GM21528 (cell line): ENCODE data around the gene CCDC171.

Experiments
- ATAC-seq: cut with Tn5 transposase; IDR thresholded peaks from one replicate; pipeline ENCODE4 v1.9.1; 2021; ENCODE audit warnings: mild to moderate bottlenecking, moderate library complexity; ENCODE audit not compliant: unreplicated experiment, low FRiP score

The CCDC171 gene

GRCh38 chr9:15967068-15967467 lies 414.2 kb downstream of the CCDC171 start:
- ATAC-seq: no peak

- no peak for ATAC-seq
Observed at GRCh38 chr9:15972760-15973159, 419.9 kb downstream of the CCDC171 start.

DNA sequence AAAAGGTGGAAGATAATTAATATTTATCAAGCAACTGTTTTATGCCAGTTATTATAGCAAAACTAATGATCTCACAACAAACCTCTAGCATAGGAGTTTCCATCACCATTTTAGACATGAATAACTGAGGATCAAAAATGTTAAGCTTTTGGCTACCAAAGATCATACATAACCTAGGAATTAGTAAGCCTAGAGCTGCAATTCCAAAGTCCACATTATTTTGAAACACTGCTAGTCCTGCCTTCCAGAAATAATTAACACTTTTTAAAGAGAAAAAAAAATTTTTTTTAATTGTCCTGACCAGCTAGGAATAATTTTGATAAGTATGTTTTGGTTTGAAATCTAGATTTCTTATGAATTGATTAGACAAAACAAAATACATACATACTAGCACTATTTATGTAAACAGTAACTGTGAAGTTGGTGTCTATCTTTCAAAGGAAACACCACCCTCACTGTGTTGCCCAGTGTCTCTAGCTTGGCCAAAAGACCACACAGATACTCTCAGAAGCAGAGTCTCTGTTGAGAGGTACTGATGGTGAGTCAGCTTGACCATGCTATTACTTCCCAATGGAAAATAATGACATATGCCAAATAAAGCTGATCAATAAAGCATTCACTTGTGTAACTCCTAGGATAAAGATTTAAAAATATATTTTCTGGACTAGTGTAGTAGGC lies 422.4 kb downstream of the CCDC171 start:
- no peak for ATAC-seq

DNA sequence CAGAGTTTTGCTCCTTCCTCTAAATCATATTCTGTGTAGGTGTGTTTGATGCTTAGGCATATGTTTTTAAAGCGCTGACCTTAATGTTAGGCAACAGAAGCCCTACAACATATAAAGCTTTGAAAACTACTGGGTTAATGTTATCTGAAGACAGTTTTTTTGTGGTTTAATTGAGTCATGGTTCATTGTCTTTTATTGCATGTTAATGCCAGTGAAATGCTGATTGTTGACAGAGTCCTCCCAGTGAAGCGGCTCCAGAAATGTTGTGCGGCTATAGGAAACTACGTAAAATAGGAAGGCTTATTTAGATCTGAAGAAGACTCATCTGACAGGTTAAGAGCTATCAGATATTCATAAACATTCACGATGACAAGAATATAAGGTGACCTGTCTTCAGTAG lies 424.6 kb downstream of the CCDC171 start:
- ATAC-seq: no peak

DNA sequence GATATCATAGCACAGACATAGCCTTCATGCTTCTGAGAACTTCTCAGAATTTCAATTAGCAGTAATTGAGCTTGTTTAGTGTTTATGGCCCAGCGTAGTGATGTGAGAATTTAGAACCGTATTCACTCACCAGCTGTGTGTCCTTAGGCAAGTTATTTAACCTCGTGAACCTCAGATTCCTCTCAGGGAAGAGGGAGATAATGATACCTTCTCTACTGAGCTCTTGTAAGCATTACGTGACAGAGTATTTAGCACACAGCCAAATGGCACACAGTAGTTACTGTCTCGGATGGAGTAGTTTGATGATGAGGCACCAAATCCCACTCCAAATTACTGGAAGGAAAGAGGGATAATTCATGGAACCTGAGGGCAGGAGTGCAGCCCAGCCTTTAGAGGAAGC lies 429.3 kb downstream of the CCDC171 start:
- no peak for ATAC-seq

- ATAC-seq: no peak
Observed at GRCh38 chr9:15999422-16000339, 446.8 kb downstream of the CCDC171 start.

- ATAC-seq: no peak
Observed at GRCh38 chr9:16000811-16001210, 448.0 kb downstream of the CCDC171 start.

GRCh38 chr9:16001856-16002255 lies 449.0 kb downstream of the CCDC171 start:
- ATAC-seq: no peak

GRCh38 chr9:16002816-16003215 lies 450.0 kb downstream of the CCDC171 start:
- ATAC-seq: no peak

DNA sequence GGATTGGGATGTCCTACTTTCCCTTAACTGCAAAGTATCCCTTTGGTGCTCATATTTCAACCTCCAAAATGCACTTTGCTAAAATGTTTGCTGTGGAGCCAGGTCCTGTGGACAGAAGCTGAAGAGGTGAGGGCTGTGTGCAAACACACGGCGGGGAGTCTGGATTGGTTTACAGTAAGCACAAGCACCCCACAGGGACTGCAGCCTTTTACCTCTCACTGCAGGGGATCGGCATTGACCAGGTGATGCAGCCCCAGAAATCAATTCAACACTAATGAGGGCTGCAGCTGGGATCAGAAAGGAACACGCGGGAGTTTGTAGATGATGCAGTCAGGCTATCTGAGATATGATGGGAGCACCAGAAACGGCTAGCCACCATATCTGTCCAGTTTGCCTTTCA lies 450.9 kb downstream of the CCDC171 start:
- no peak for ATAC-seq

DNA sequence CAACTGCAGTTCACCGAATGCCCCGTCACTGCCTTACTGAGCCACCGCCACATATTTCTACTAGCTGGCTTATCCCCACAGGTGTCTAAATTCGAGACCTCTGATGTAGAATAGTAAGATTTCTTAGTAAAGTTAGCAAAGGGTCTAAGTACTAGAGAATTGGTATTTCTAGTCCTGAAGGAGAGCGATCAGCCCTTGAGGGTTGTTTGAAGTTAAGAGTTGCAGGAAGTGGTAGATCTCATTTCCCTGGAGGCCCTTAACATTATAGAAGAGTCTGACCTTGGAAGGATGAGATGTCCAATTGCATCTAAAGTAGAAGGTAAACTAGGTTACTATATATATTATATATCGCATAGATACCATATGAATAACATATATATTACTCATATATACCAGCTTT lies 451.8 kb downstream of the CCDC171 start:
- no peak for ATAC-seq

DNA sequence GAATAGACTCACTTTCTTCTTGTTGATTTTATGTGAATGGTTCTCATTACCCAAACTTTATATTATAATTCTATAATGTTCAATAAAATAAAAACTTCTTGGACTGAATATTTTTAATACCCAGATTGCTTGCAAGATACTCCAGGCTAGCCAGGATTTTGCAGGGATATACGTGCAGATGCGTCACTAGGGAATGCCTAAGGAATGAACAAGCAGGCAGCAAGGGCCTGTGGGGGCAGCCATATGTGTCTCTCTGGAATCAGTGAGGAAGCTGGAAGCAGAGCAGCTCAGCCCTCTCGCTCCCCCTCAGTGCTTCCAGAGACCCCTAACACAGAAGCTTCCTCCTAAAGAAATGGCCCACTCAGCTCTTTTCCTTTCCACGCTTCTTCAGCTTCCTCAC lies 457.4 kb downstream of the CCDC171 start:
- ATAC-seq: no peak

DNA sequence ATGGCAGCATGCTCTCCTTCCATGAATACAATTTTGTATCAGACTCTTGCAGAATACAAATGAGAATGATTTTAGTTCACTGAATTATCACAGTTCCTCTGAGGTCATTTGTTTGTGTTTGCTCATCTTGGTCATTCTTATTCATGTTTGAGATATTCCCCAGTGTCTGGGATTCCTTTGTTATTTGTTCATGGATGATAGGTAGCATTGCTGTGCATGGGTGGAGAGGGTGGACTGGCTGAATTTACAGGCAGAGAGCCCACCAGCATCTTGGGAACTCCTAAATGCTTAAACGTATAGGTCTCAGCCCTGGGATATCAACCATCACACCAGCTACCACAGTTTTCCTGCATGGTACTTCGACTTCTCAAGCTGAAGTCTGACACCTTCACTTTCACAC lies 459.8 kb downstream of the CCDC171 start:
- no peak for ATAC-seq

DNA sequence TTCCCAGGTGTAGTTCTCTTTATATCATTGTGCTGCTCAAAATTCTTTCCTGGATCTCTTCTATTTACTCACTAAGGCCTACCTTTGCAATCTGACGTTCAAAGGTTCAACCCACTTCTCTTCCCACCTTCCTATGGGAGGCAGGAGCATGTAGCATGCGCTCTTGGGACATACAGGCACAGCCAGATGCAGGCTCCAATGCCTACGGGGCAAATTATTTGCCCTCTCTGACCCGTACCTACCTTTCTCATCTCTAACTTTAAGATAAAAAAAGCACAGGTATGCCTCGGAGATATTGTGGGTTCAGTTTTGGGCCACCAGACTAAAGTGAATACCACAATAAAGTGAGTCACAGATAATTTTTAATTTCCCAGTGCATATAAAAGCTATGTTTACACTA lies 460.5 kb downstream of the CCDC171 start:
- no peak for ATAC-seq

GRCh38 chr9:16013826-16014225 lies 461.0 kb downstream of the CCDC171 start:
- no peak for ATAC-seq

GRCh38 chr9:16022228-16022627 lies 469.4 kb downstream of the CCDC171 start:
- ATAC-seq: no peak

DNA sequence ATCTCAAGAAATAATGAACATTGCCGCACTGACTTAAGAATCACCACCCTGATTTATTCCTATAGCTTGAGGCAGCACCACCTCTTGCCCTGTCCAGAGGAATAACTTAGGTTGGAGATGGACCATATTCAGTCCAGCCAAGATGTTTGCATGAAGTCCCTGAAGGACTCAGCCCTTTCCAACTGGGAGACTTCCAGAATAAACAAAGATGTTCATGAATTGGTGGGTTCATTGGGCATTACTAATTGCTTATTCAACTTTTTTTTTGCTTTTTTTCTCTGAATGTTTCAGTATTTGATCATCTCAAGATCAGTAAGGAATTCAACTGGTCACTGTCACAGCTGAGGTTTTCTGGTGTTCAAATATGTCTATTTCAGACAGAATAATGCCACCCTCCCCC lies 470.6 kb downstream of the CCDC171 start:
- ATAC-seq: no peak
